Measurements from ENCODE around the gene SDK1.

SDK1 gene

DNA sequence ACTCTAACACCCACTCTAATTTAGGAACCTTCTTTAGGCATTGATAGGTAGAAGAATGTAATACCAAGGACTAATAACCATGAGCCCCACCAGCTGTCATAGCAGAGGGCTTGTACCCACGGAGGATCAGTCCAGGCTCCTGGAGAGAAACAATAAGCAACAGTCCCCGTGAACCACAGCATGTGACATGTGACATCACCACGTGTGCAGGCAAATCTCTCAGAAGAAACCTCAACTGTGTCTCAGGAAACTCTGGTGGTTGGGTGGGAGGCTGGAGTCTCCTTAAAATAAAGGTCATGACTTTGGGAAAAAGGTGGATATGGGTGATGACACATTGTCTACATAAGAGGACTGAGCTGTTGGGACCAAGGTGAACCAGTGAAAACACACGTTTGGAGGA is 727.2 kb downstream of the SDK1 start:
- TF ChIP-seq ZNF394 (tag by site-specific recombination; IDR thresholded peaks at IDR 0.05; ENCODE audit: borderline replicate concordance) (no peak), EGR2 (tag by site-specific recombination; IDR thresholded peaks at IDR 0.05; ENCODE audit: low read depth) (no peak), RBAK (tag by site-specific recombination; IDR thresholded peaks at IDR 0.05) (no peak), ZNF76 (tag by site-specific recombination; IDR thresholded peaks at IDR 0.05; ENCODE audit: borderline replicate concordance, low read depth) (no peak), ZNF146 (tag by site-specific recombination; IDR thresholded peaks at IDR 0.05) (no peak), ZNF549 (tag by site-specific recombination; IDR thresholded peaks at IDR 0.05) (no peak), KLF8 (tag by site-specific recombination; IDR thresholded peaks at IDR 0.05) (no peak), KLF9 (tag by site-specific recombination; IDR thresholded peaks at IDR 0.05; ENCODE audit: low read depth) (no peak), SP7 (tag by site-specific recombination; IDR thresholded peaks at IDR 0.05) (no peak), ZNF664 (tag by site-specific recombination; IDR thresholded peaks at IDR 0.05) (no peak), ZSCAN23 (tag by site-specific recombination; IDR thresholded peaks at IDR 0.05) (no peak), ZNF830 (tag by site-specific recombination; IDR thresholded peaks at IDR 0.05; ENCODE audit: low read depth) (no peak), ZBTB1 (tag by site-specific recombination; IDR thresholded peaks at IDR 0.05) (no peak), ZNF211 (tag by site-specific recombination; IDR thresholded peaks at IDR 0.05; ENCODE audit: low read depth) (no peak), OSR2 (tag by site-specific recombination; IDR thresholded peaks at IDR 0.05) (no peak)
- TF ChIP-seq, protein P1, sequence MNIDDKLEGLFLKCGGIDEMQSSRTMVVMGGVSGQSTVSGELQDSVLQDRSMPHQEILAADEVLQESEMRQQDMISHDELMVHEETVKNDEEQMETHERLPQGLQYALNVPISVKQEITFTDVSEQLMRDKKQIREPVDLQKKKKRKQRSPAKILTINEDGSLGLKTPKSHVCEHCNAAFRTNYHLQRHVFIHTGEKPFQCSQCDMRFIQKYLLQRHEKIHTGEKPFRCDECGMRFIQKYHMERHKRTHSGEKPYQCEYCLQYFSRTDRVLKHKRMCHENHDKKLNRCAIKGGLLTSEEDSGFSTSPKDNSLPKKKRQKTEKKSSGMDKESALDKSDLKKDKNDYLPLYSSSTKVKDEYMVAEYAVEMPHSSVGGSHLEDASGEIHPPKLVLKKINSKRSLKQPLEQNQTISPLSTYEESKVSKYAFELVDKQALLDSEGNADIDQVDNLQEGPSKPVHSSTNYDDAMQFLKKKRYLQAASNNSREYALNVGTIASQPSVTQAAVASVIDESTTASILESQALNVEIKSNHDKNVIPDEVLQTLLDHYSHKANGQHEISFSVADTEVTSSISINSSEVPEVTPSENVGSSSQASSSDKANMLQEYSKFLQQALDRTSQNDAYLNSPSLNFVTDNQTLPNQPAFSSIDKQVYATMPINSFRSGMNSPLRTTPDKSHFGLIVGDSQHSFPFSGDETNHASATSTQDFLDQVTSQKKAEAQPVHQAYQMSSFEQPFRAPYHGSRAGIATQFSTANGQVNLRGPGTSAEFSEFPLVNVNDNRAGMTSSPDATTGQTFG (tag by site-specific recombination; IDR thresholded peaks at IDR 0.05; ENCODE audit: borderline replicate concordance) = no peak
- TF ChIP-seq, protein P2, sequence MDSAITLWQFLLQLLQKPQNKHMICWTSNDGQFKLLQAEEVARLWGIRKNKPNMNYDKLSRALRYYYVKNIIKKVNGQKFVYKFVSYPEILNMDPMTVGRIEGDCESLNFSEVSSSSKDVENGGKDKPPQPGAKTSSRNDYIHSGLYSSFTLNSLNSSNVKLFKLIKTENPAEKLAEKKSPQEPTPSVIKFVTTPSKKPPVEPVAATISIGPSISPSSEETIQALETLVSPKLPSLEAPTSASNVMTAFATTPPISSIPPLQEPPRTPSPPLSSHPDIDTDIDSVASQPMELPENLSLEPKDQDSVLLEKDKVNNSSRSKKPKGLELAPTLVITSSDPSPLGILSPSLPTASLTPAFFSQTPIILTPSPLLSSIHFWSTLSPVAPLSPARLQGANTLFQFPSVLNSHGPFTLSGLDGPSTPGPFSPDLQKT (IDR thresholded peaks at IDR 0.05; ENCODE audit: borderline replicate concordance, low read depth, low read length) = no peak
- TF ChIP-seq, protein P3, sequence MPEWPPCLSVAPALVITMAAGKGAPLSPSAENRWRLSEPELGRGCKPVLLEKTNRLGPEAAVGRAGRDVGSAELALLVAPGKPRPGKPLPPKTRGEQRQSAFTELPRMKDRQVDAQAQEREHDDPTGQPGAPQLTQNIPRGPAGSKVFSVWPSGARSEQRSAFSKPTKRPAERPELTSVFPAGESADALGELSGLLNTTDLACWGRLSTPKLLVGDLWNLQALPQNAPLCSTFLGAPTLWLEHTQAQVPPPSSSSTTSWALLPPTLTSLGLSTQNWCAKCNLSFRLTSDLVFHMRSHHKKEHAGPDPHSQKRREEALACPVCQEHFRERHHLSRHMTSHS (tag by site-specific recombination; IDR thresholded peaks at IDR 0.05) = no peak
- TF ChIP-seq, protein P4, sequence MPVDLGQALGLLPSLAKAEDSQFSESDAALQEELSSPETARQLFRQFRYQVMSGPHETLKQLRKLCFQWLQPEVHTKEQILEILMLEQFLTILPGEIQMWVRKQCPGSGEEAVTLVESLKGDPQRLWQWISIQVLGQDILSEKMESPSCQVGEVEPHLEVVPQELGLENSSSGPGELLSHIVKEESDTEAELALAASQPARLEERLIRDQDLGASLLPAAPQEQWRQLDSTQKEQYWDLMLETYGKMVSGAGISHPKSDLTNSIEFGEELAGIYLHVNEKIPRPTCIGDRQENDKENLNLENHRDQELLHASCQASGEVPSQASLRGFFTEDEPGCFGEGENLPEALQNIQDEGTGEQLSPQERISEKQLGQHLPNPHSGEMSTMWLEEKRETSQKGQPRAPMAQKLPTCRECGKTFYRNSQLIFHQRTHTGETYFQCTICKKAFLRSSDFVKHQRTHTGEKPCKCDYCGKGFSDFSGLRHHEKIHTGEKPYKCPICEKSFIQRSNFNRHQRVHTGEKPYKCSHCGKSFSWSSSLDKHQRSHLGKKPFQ (tag by site-specific recombination; IDR thresholded peaks at IDR 0.05) = no peak

DNA sequence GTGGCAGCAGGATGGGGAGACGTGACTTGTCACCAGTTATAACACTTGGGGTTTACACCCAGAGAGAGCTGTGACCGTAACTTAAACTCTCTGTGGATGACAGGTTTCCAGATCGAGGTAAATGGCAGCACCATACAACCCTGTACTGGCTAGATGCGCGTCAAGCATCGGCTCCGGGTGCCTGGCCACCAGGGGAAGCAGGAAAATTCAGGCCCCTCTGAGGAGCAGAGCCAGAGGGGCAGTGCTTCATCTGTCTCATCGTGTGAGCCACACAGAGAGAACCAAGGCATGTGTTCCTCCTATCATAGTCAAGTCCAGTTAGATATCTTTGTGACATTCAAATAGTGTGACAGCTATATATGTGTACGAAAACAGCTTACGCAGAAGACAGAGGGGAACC is 728.9 kb downstream of the SDK1 start:
- H3K27ac ChIP-seq (ENCODE audit: extremely low read depth, low read depth, low read length) = no peak overlapping the region
- no peak overlapping the region for H3K4me3 ChIP-seq (ENCODE audit: low read depth, low read length)
- no peaks in the 10 kb centered on the region for H3K9me3 ChIP-seq (ENCODE audit: control insufficient read depth, insufficient read depth, low read depth, low read length)
- no peaks in the 10 kb centered on the region for H3K4me1 ChIP-seq (ENCODE audit: control insufficient read depth, insufficient read depth, low read length)
- CTCF ChIA-PET = no interaction called here
- no peaks in the 10 kb centered on the region for H3K36me3 ChIP-seq (ENCODE audit: control insufficient read depth in 2 of 2, insufficient read depth in 1 of 2, low read length in 2 of 2)
- POLR2A ChIA-PET = interaction anchor here (0.7 kb wide), 1 partner anchor 97 kb away, joined by 4 read pairs; no protein-coding TSS in a partner anchor
- TF ChIP-seq, protein P5, sequence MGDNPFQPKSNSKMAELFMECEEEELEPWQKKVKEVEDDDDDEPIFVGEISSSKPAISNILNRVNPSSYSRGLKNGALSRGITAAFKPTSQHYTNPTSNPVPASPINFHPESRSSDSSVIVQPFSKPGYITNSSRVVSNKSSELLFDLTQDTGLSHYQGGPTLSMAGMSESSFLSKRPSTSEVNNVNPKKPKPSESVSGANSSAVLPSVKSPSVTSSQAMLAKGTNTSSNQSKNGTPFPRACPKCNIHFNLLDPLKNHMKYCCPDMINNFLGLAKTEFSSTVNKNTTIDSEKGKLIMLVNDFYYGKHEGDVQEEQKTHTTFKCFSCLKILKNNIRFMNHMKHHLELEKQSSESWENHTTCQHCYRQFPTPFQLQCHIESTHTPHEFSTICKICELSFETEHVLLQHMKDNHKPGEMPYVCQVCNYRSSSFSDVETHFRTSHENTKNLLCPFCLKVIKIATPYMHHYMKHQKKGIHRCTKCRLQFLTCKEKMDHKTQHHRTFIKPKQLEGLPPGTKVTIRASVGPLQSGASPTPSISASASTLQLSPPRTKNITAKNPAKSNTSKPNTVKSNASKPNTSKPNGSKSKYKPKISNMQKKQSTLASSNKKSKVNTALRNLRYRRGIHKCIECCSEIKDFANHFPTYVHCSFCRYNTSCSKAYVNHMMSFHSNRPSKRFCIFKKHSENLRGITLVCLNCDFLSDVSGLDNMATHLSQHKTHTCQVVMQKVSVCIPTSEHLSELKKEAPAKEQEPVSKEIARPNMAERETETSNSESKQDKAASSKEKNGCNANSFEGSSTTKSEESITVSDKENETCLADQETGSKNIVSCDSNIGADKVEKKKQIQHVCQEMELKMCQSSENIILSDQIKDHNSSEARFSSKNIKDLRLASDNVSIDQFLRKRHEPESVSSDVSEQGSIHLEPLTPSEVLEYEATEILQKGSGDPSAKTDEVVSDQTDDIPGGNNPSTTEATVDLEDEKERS (tag by site-specific recombination; IDR thresholded peaks at IDR 0.05) = no peak
- TF ChIP-seq ZNF514 (tag by site-specific recombination; IDR thresholded peaks at IDR 0.05) = no peak
- TF ChIP-seq ZNF549 (tag by site-specific recombination; IDR thresholded peaks at IDR 0.05) = no peak
- TF ChIP-seq ZNF600 (tag by site-specific recombination; IDR thresholded peaks at IDR 0.05) = no peak
- no peak for TF ChIP-seq EGR2 (tag by site-specific recombination; IDR thresholded peaks at IDR 0.05; ENCODE audit: low read depth)
- TF ChIP-seq TRIM28 (IDR thresholded peaks at IDR 0.05; ENCODE audit: borderline replicate concordance, low read length) = no peak
- no peak for TF ChIP-seq SETDB1 (IDR thresholded peaks at IDR 0.05; ENCODE audit: insufficient read length, low read length)
- TF ChIP-seq ZNF121 (tag by site-specific recombination; IDR thresholded peaks at IDR 0.05) = no peak
- TF ChIP-seq ZNF223 (tag by site-specific recombination; IDR thresholded peaks at IDR 0.05) = no peak
- TF ChIP-seq ZNF157 (tag by site-specific recombination; IDR thresholded peaks at IDR 0.05) = no peak
- no peak for TF ChIP-seq SCRT2 (tag by site-specific recombination; IDR thresholded peaks at IDR 0.05)

More for the DNA sequence above, 727.2 kb downstream of the SDK1 start:
- no peaks in the 10 kb centered on the region for H3K9me3 ChIP-seq (ENCODE audit: control insufficient read depth, insufficient read depth, low read depth, low read length)
- CTCF ChIA-PET = interaction anchor here (0.6 kb wide), 1 partner anchor 1109 kb away, joined by 4 read pairs; no protein-coding TSS in a partner anchor
- POLR2A ChIA-PET = no interaction called here
- no peaks in the 10 kb centered on the region for H3K36me3 ChIP-seq (ENCODE audit: control insufficient read depth in 2 of 2, insufficient read depth in 1 of 2, low read length in 2 of 2)
- no peaks in the 10 kb centered on the region for H3K4me1 ChIP-seq (ENCODE audit: control insufficient read depth, insufficient read depth, low read length)
- no peak overlapping the region for H3K4me3 ChIP-seq (ENCODE audit: low read depth, low read length)
- H3K27ac ChIP-seq (ENCODE audit: extremely low read depth, low read depth, low read length) = no peak overlapping the region

Measured in HEK293 (cell line).